ENCODE measurements around the gene ARHGEF10L. TPM values are rescaled to one million over a fixed set of nuclear protein-coding genes. Genes with fewer than 3 reads are reported as not detected.

The ARHGEF10L gene
- total RNA-seq, 1 donor from 2014 or later: 89.8 TPM

GRCh38 chr1:17735793-17736192, 196.3 kb downstream of the ARHGEF10L start:
- DNase-seq: peak; percentile 32
- Mint-ChIP-seq H3K4me1 (ENCODE audit: low read depth, unreplicated experiment) (no peaks in the 10 kb centered on the region), H3K36me3 (ENCODE audit: unreplicated experiment) (no peaks in the 10 kb centered on the region), H3K27ac (ENCODE audit: unreplicated experiment) (no peak overlapping the region), H3K4me3 (ENCODE audit: unreplicated experiment) (no peak overlapping the region), H3K9me3 (ENCODE audit: unreplicated experiment) (no peaks in the 10 kb centered on the region), H3K27me3 (ENCODE audit: unreplicated experiment) (peaks cover 6% of the 10 kb centered on the region)
- TF ChIP-seq CTCF (IDR thresholded peaks at IDR 0.05; ENCODE audit: partially characterized antibody, unreplicated experiment): no peak

GRCh38 chr1:17736625-17737024, 197.1 kb downstream of the ARHGEF10L start:
- H3K27ac Mint-ChIP-seq (ENCODE audit: unreplicated experiment): no peak overlapping the region
- TF ChIP-seq CTCF (IDR thresholded peaks at IDR 0.05; ENCODE audit: partially characterized antibody, unreplicated experiment): no peak
- H3K27me3 Mint-ChIP-seq (ENCODE audit: unreplicated experiment): peaks cover 6% of the 10 kb centered on the region
- H3K9me3 Mint-ChIP-seq (ENCODE audit: unreplicated experiment): no peaks in the 10 kb centered on the region
- H3K36me3 Mint-ChIP-seq (ENCODE audit: unreplicated experiment): no peaks in the 10 kb centered on the region
- no peaks in the 10 kb centered on the region for H3K4me1 Mint-ChIP-seq (ENCODE audit: low read depth, unreplicated experiment)
- DNase-seq: no peak
- H3K4me3 Mint-ChIP-seq (ENCODE audit: unreplicated experiment): no peak overlapping the region

GRCh38 chr1:17739050-17739449, 199.6 kb downstream of the ARHGEF10L start:
- DNase-seq: no peak
- H3K27me3 Mint-ChIP-seq (ENCODE audit: unreplicated experiment): peaks cover 8% of the 10 kb centered on the region
- H3K36me3 Mint-ChIP-seq (ENCODE audit: unreplicated experiment): no peaks in the 10 kb centered on the region
- no peak overlapping the region for H3K4me3 Mint-ChIP-seq (ENCODE audit: unreplicated experiment)
- TF ChIP-seq CTCF (IDR thresholded peaks at IDR 0.05; ENCODE audit: partially characterized antibody, unreplicated experiment): no peak
- no peaks in the 10 kb centered on the region for H3K4me1 Mint-ChIP-seq (ENCODE audit: low read depth, unreplicated experiment)
- no peaks in the 10 kb centered on the region for H3K9me3 Mint-ChIP-seq (ENCODE audit: unreplicated experiment)
- H3K27ac Mint-ChIP-seq (ENCODE audit: unreplicated experiment): no peak overlapping the region

- Mint-ChIP-seq H3K36me3 (ENCODE audit: unreplicated experiment) (no peaks in the 10 kb centered on the region), H3K9me3 (ENCODE audit: unreplicated experiment) (no peaks in the 10 kb centered on the region), H3K4me1 (ENCODE audit: low read depth, unreplicated experiment) (no peaks in the 10 kb centered on the region), H3K27ac (ENCODE audit: unreplicated experiment) (no peak overlapping the region), H3K4me3 (ENCODE audit: unreplicated experiment) (no peak overlapping the region), H3K27me3 (ENCODE audit: unreplicated experiment) (peaks cover 8% of the 10 kb centered on the region)
- no peak for DNase-seq
- no peak for TF ChIP-seq CTCF (IDR thresholded peaks at IDR 0.05; ENCODE audit: partially characterized antibody, unreplicated experiment)
Observed at GRCh38 chr1:17741052-17741451, 201.6 kb downstream of the ARHGEF10L start.

GRCh38 chr1:17742583-17742982, 203.1 kb downstream of the ARHGEF10L start:
- no peak for DNase-seq
- Mint-ChIP-seq H3K27me3 (ENCODE audit: unreplicated experiment) (peaks cover 8% of the 10 kb centered on the region), H3K27ac (ENCODE audit: unreplicated experiment) (no peak overlapping the region), H3K4me3 (ENCODE audit: unreplicated experiment) (no peak overlapping the region), H3K36me3 (ENCODE audit: unreplicated experiment) (no peaks in the 10 kb centered on the region), H3K4me1 (ENCODE audit: low read depth, unreplicated experiment) (no peaks in the 10 kb centered on the region), H3K9me3 (ENCODE audit: unreplicated experiment) (no peaks in the 10 kb centered on the region)
- no peak for TF ChIP-seq CTCF (IDR thresholded peaks at IDR 0.05; ENCODE audit: partially characterized antibody, unreplicated experiment)

All from glutamatergic neuron (in vitro differentiated cells).